OCI-LY3 (cell line): Measurements from ENCODE around the gene HIRIP3.

ENCODE experiments used
- H2AFZ ChIP-seq: fragments of 200-600, 300-600 bp; shearing (Covaris generic); 2 replicates; pipeline ENCODE4 v1.6.0; 2014; ENCODE audit warnings: antibody characterized with exemption, low read depth, low read length
- H3K27ac ChIP-seq: fragments of 200-600, 300-600 bp; sonication (generic); 2 replicates; pipeline ENCODE4 v1.5.1; 2014; ENCODE audit warnings: mild to moderate bottlenecking, low read length, moderate library complexity, mixed read lengths
- H3K27me3 ChIP-seq: fragments of 200-600, 300-600 bp; sonication (generic); 2 replicates; pipeline ENCODE4 v1.6.1; 2014; ENCODE audit warnings: low read depth, low read length, mixed read lengths
- H3K36me3 ChIP-seq: fragments of 200-600, 300-600 bp; sonication (generic); replicated peaks from 2 replicates; pipeline ENCODE3; 2014; ENCODE audit warnings: low read depth, low read length, mixed read lengths
- H3K4me1 ChIP-seq: fragments of 300-600, 200-600 bp; sonication (generic); 2 replicates; pipeline ENCODE4 v1.6.1; 2014; ENCODE audit warnings: low read length, mixed read lengths
- H3K4me2 ChIP-seq: fragments of 200-600, 300-600 bp; sonication (generic); 2 replicates; pipeline ENCODE4 v1.6.1; 2014; ENCODE audit warnings: low read length, mixed read lengths
- H3K4me3 ChIP-seq: fragments of 300-600, 200-600 bp; sonication (generic); 2 replicates; pipeline ENCODE4 v1.5.1; 2014; ENCODE audit warnings: antibody characterized with exemption, mild to moderate bottlenecking, low read length, moderate library complexity
- H3K79me2 ChIP-seq: fragments of 300-600, 200-600 bp; shearing (Covaris generic); 2 replicates; pipeline ENCODE4 v1.6.1; 2014; ENCODE audit warnings: mild to moderate bottlenecking, low read length, mixed read lengths
- H3K9ac ChIP-seq: fragments of 300-600, 200-600 bp; shearing (Covaris generic); 2 replicates; pipeline ENCODE4 v1.6.0; 2014; ENCODE audit warnings: mild to moderate bottlenecking, low read length, moderate library complexity
- H3K9me3 ChIP-seq: fragments of 200-600, 300-600 bp; shearing (Covaris generic); 2 replicates; pipeline ENCODE4 v1.6.1; 2014; ENCODE audit warnings: low read length, mixed read lengths; ENCODE audit not compliant: insufficient read depth
- H4K20me1 ChIP-seq: fragments of 200-600, 300-600 bp; sonication (generic); 2 replicates; pipeline ENCODE4 v1.6.1; 2016; ENCODE audit warnings: low read length, mixed read lengths; ENCODE audit not compliant: insufficient read depth
- CTCF ChIP-seq: fragments of 200-600, 300-600 bp; sonication (generic); IDR thresholded peaks from 2 replicates; pipeline ENCODE4 v1.5.1; 2014; ENCODE audit warnings: antibody characterized with exemption, low read length, low read depth
- EZH2phosphoT487 ChIP-seq: fragments of 200-600 bp; shearing (Covaris generic); IDR thresholded peaks from 2 replicates; pipeline ENCODE4 v1.6.1; 2018; ENCODE audit warnings: antibody characterized with exemption, mixed run types, low read depth

HIRIP3 gene

DNA sequence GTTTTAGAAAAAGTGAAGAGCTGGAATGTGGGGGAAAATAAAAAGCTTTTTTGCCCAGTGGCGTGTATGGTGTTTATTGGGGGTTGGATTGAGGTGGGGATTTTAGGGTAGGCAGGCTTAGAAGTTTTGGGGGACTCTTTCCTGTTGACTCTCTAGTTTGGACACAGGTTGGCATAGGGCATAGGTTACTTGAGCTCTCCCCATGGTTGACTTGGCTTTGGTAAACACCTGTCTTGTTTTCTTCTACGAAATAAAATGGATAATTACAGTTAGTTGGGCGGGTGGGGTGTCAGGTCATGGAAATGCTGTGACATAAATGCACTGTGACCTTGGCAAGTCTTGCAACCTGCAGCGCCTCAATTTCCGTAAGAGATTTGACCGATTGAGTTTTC, 22.4 kb downstream of the HIRIP3 start:
- peaks cover 22% of the 10 kb centered on the region for H3K4me1 ChIP-seq

DNA sequence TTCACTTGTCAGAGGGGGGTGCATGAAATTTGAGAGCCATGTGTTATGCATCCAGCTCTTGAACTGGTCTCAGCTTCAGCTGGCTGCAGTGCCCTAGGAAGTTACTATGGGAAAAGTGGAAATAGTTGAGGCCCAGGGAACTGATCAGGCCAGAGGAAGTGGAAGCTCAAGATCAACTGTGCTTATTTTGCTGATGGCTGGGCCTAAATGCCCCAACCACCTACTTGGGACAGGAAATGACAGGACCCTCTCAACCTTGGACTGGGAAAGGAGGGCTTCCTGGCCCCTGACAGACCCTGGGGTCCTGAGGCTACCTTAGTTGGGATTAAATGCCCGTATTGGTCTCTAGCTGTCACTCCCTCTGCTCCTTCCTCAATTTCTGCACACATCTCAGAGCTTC, 22.9 kb downstream of the HIRIP3 start:
- Histone ChIP-seq H3K79me2 (peaks cover 38% of the 10 kb centered on the region), H3K4me3 (no peak overlapping the region), H3K4me1 (peaks cover 22% of the 10 kb centered on the region), H4K20me1 (peaks cover 25% of the 10 kb centered on the region; the same call in 1 of the 2 replicates), H3K4me2 (no peak overlapping the region), H2AFZ (no peak overlapping the region), H3K27me3 (no peaks in the 10 kb centered on the region), H3K9ac (no peak overlapping the region), H3K36me3 (peaks cover 5% of the 10 kb centered on the region), H3K27ac (no peak overlapping the region), H3K9me3 (no peaks in the 10 kb centered on the region)
- TF ChIP-seq EZH2phosphoT487 (no peak), CTCF (no peak)

More for the DNA sequence above, 22.4 kb downstream of the HIRIP3 start:
- H3K36me3 ChIP-seq, result peaks cover 5% of the 10 kb centered on the region
- H2AFZ ChIP-seq, result peak overlapping the region; percentile 54; the same call in 1 of the 2 replicates
- TF ChIP-seq CTCF (no peak), EZH2phosphoT487 (no peak)
- peak overlapping the region; percentile 98 for H3K4me3 ChIP-seq
- H3K79me2 ChIP-seq, result peaks cover 40% of the 10 kb centered on the region
- no peaks in the 10 kb centered on the region for H3K27me3 ChIP-seq
- no peak overlapping the region for H3K27ac ChIP-seq
- H3K9me3 ChIP-seq, result no peaks in the 10 kb centered on the region
- peak overlapping the region; percentile 7; the same call in 1 of the 2 replicates for H3K9ac ChIP-seq
- H4K20me1 ChIP-seq, result peaks cover 25% of the 10 kb centered on the region; the same call in 1 of the 2 replicates
- H3K4me2 ChIP-seq, result peak overlapping the region; percentile 99

- TF ChIP-seq CTCF (no peak), EZH2phosphoT487 (no peak)
- Histone ChIP-seq H3K36me3 (peaks cover 5% of the 10 kb centered on the region), H3K27ac (no peak overlapping the region), H3K4me1 (peaks cover 22% of the 10 kb centered on the region), H3K4me2 (no peak overlapping the region), H3K79me2 (peaks cover 26% of the 10 kb centered on the region), H3K27me3 (no peaks in the 10 kb centered on the region), H2AFZ (no peak overlapping the region), H4K20me1 (peaks cover 15% of the 10 kb centered on the region; the same call in 1 of the 2 replicates), H3K9me3 (no peaks in the 10 kb centered on the region), H3K9ac (no peak overlapping the region), H3K4me3 (no peak overlapping the region)
These were observed 24.1 kb downstream of the HIRIP3 start for GRCh38 chr16:29971304-29971703.

- no peaks in the 10 kb centered on the region for H3K79me2 ChIP-seq
- no peak overlapping the region for H3K27ac ChIP-seq
- no peak overlapping the region for H3K4me3 ChIP-seq
- H3K9ac ChIP-seq, result no peak overlapping the region
- H2AFZ ChIP-seq, result no peak overlapping the region
- H3K9me3 ChIP-seq, result no peaks in the 10 kb centered on the region
- peaks cover 4% of the 10 kb centered on the region for H3K4me1 ChIP-seq
- TF ChIP-seq CTCF, result no peak
- TF ChIP-seq EZH2phosphoT487, result no peak
- H3K27me3 ChIP-seq, result no peaks in the 10 kb centered on the region
- H3K36me3 ChIP-seq, result peaks cover 5% of the 10 kb centered on the region
- no peaks in the 10 kb centered on the region for H4K20me1 ChIP-seq
- H3K4me2 ChIP-seq, result no peak overlapping the region
These were observed 27.2 kb downstream of the HIRIP3 start for GRCh38 chr16:29968205-29968604.
